NB4 (cell line): ENCODE results near the gene KSR1.

Experiments
- DNase-seq: peaks from one replicate; pipeline ENCODE4 v3.0.0; 2010; ENCODE audit warnings: low read depth
- H3K4me3 ChIP-seq: one replicate; pipeline ENCODE4 v1.5.1; 2011; ENCODE audit warnings: mild to moderate bottlenecking, low read depth, low read length, moderate library complexity
- MYC ChIP-seq: IDR thresholded peaks from 2 replicates; pipeline ENCODE4 v1.6.1; 2011; ENCODE audit warnings: low read depth, low read length
- POLR2A ChIP-seq: IDR thresholded peaks from 2 replicates; pipeline ENCODE4 v1.6.1; 2011; ENCODE audit warnings: mild to moderate bottlenecking; ENCODE audit not compliant: insufficient read length; ENCODE audit errors: extremely low read depth
- TF ChIP-seq, protein P1 (sequence below): IDR thresholded peaks from one replicate; pipeline ENCODE4 v1.5.1; 2012; ENCODE audit warnings: low read depth, low read length
- TF ChIP-seq, protein P2 (sequence below): IDR thresholded peaks from 2 replicates; pipeline ENCODE4 v1.6.1; 2011; ENCODE audit warnings: low read depth, low read length

KSR1 gene

DNA sequence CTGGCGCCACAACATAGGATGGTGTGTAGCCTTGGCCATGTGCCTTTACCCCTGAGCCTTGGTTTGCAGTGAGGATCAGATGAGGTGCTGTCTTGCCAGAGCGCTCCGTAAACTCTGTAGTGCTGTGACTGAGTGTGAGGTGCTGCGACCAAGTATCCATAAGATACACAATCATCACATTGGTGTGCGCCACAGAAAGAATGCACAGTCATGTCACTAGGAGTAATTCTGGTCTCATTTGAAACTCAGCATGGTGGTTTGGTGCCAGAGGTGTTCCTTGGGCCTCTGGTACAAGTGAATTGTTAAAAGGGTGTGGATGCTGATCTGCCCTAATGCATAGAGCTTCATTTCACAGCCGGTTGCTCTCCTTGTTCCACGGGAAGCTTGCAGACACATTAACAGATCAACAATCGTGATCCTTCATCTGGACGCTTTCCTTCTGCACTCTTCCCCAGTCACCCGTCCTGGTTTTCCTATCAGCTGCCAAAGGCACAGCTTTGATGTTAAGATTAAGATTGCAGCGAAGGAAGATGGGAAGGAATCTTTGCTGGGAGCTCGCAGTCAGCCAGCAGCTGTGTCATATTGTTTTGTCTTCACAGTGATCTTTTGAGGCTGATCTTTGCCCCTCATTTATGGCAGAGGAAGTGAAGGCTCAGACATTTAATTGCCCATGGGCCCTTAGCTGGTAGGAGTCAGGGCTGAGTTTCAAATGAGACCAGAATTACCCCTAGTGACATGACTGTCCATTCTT, 79.1 kb downstream of the KSR1 start:
- H3K4me3 ChIP-seq, result no peak overlapping the region
- DNase-seq, result no peak
- TF ChIP-seq MYC (no peak), POLR2A (no peak)
- TF ChIP-seq, protein P1, sequence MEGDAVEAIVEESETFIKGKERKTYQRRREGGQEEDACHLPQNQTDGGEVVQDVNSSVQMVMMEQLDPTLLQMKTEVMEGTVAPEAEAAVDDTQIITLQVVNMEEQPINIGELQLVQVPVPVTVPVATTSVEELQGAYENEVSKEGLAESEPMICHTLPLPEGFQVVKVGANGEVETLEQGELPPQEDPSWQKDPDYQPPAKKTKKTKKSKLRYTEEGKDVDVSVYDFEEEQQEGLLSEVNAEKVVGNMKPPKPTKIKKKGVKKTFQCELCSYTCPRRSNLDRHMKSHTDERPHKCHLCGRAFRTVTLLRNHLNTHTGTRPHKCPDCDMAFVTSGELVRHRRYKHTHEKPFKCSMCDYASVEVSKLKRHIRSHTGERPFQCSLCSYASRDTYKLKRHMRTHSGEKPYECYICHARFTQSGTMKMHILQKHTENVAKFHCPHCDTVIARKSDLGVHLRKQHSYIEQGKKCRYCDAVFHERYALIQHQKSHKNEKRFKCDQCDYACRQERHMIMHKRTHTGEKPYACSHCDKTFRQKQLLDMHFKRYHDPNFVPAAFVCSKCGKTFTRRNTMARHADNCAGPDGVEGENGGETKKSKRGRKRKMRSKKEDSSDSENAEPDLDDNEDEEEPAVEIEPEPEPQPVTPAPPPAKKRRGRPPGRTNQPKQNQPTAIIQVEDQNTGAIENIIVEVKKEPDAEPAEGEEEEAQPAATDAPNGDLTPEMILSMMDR, result no peak
- TF ChIP-seq, protein P2, sequence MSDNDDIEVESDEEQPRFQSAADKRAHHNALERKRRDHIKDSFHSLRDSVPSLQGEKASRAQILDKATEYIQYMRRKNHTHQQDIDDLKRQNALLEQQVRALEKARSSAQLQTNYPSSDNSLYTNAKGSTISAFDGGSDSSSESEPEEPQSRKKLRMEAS, result no peak

- no peak for DNase-seq
- H3K4me3 ChIP-seq, result no peak overlapping the region
- TF ChIP-seq POLR2A (no peak), MYC (no peak)
- TF ChIP-seq, protein P2, result no peak
- TF ChIP-seq, protein P1, result no peak
Measured at GRCh38 chr17:27535975-27536374, 79.7 kb downstream of the KSR1 start.

DNA sequence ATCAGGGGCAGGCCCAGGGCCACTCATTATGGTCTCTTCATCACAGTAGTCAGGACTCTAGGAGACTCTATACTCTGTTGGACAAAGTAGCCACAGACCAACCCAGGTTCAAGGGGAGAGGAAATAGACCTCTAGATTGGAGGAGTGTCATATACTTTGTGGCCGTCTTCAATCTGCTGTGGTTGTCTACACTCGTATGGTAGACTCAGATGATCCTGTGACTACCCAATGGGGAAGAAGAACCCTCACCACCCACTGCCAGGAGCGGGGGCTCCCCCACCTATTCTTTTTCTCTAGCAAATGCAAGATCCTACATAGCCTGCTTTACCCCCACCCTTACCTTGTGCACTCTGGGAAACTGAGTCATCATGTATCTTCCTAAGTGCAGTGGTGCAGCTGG, 80.5 kb downstream of the KSR1 start:
- TF ChIP-seq, protein P2, result no peak
- no peak for TF ChIP-seq POLR2A
- TF ChIP-seq, protein P1, result no peak
- no peak for TF ChIP-seq MYC
- no peak overlapping the region for H3K4me3 ChIP-seq
- DNase-seq, result no peak

DNA sequence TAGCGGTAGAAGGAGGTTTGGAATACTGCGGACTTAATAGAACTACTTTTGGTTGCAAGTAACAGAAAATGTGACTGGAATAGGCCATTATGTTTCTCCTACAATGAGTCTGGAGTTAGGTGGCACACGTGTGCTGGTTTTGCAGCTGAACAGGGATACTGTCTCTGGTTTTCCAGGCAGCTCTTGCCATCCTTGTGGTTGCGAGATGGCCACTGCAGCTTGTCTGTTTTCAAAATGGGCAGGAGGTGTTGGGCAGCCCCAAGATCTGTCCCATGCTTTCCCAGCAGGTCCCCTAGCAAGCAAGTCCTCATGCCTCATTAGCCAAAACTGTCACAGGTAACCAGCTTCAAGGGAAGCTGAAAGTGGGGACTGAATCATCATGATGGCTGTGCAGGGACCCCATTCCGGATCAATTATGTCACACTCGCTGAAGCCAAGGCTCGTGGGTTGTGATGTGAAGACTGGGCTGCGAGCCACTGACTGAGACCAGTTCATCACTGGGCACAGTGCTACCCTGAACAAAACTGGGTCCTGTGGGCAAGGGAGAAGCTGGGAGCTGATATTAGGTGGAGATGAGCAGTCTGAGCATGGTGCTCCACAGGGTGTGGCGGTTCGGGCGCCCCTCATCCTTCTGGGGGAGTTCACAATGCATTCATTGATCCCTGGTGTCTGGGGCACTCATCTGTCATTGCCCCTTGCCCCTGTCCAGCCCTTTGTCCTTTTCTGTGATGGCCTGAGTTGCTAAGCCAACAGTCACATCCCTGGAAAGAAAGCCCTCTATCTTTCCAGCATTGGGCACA, 82.1 kb downstream of the KSR1 start:
- H3K4me3 ChIP-seq, result no peak overlapping the region
- TF ChIP-seq MYC (no peak), POLR2A (no peak)
- TF ChIP-seq, protein P2, result no peak
- TF ChIP-seq, protein P1, result no peak
- DNase-seq, result no peak

DNA sequence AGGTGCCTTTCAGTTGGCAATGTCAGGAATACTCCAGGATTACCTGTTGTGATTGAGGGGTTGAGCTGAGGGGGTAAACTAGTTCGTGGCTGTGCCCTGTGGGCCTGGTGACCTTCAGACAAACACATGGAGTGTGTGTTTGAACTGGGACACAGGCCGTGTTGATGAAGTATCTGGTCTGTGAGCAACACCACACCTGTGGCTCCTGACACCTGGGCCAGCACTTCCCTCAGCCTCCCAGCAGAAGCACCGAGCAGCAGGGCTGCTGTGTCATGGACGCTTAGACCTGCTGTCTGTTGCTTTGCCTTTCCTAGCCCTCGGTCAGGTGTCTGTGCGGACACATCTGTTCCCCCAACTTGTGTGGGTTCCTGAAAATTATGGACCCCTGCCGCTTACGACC, 82.9 kb downstream of the KSR1 start:
- TF ChIP-seq, protein P1, result no peak
- TF ChIP-seq POLR2A (no peak), MYC (no peak)
- TF ChIP-seq, protein P2, result no peak
- no peak overlapping the region for H3K4me3 ChIP-seq
- no peak for DNase-seq
